CD4-positive, alpha-beta memory T cell (primary cell): ENCODE measurements around the gene ANKS6. TPM values are rescaled to one million over a fixed set of nuclear protein-coding genes. Genes with fewer than 3 reads are reported as not detected.

Source experiments
- CTCF ChIA-PET: fragments of 350-600 bp; sonication (Branson Sonifier 250); formaldehyde crosslinking; loops from one replicate; lab custom pipeline; 2021; ENCODE audit warnings: inconsistent platforms; ENCODE audit not compliant: partially characterized antibody; lab: Charles Lee
- POLR2A ChIA-PET: fragments of 350-600 bp; sonication (Branson Sonifier 250); formaldehyde crosslinking; loops from one replicate; lab custom pipeline; 2021; ENCODE audit not compliant: partially characterized antibody; lab: Charles Lee
- DNase-seq, 5 donors: peaks; one replicate each; pipeline versions ENCODE4 v3.0.0 to v3.0.0-alpha.2; 2020 to 2022; ENCODE audit warnings: mixed read lengths in 1 of 5
- H3K27ac ChIP-seq: one replicate; pipeline ENCODE4 v1.7.0; 2013; ENCODE audit warnings: low read depth, low read length
- H3K27me3 ChIP-seq: 2 replicates; pipeline ENCODE4 v1.7.0; 2013; ENCODE audit warnings: mild to moderate bottlenecking, low read length, moderate library complexity; ENCODE audit not compliant: insufficient read depth
- H3K36me3 ChIP-seq: 2 replicates; pipeline ENCODE4 v1.7.0; 2013; ENCODE audit warnings: mild to moderate bottlenecking, low read length, moderate library complexity; ENCODE audit not compliant: insufficient read depth
- H3K4me1 ChIP-seq: 2 replicates; pipeline ENCODE4 v1.7.0; 2013; ENCODE audit warnings: mild to moderate bottlenecking, low read length, moderate library complexity; ENCODE audit not compliant: insufficient read depth
- H3K4me3 ChIP-seq, 2 donors: one replicate each; pipeline ENCODE4 v1.7.0; 2013; ENCODE audit warnings: low read length in 2 of 2, mild to moderate bottlenecking in 1 of 2
- H3K9me3 ChIP-seq, 2 donors: one replicate each; pipeline ENCODE4 v1.7.0; 2013; ENCODE audit warnings: low read length in 2 of 2, control low read depth in 1 of 2; ENCODE audit not compliant: control insufficient read depth in 1 of 2
- H3K27ac Mint-ChIP-seq, 7 donors: one replicate each; pipeline ENCODE4 v1.8.0; 2020 to 2021; ENCODE audit warnings: mixed read lengths in 7 of 7, mild to moderate bottlenecking in 6 of 7, inconsistent platforms in 3 of 7, moderate library complexity in 3 of 7
- H3K27me3 Mint-ChIP-seq, 2 donors: one replicate each; pipeline ENCODE4 v1.8.0; 2020 to 2021; ENCODE audit warnings: mixed read lengths in 2 of 2
- H3K36me3 Mint-ChIP-seq, 2 donors: one replicate each; pipeline ENCODE4 v1.8.0; 2020 to 2021; ENCODE audit warnings: mixed read lengths in 2 of 2, inconsistent platforms in 1 of 2, mild to moderate bottlenecking in 1 of 2
- H3K4me1 Mint-ChIP-seq, 4 donors: one replicate each; pipeline ENCODE4 v1.8.0; 2020 to 2021; ENCODE audit warnings: mixed read lengths in 4 of 4, mild to moderate bottlenecking in 1 of 4
- H3K4me3 Mint-ChIP-seq, 8 donors: one replicate each; pipeline ENCODE4 v1.8.0; 2020 to 2021; ENCODE audit warnings: mixed read lengths in 8 of 8, mild to moderate bottlenecking in 7 of 8, moderate library complexity in 6 of 8, inconsistent platforms in 3 of 8
- H3K9me3 Mint-ChIP-seq, 8 donors: one replicate each; pipeline ENCODE4 v1.8.0; 2020 to 2021; ENCODE audit warnings: mixed read lengths in 8 of 8, mild to moderate bottlenecking in 5 of 8, inconsistent platforms in 3 of 8, moderate library complexity in 1 of 8
- intact Hi-C: fragments of 100-400 bp; cut with micrococcal nuclease; formaldehyde crosslinking; loops from one replicate; pipeline ENCODE4 v1.15.1; 2023
- polyA plus RNA-seq, 2 donors: library from polyadenylated mRNA; unstranded; fragments of 300-500 nt; fragmentation: Illumina TruSeq; gene quantifications; one replicate each; pipeline ENCODE4 v1.2.3, GENCODE V29; 2021
- total RNA-seq, 2 experiments: library from RNA; stranded (reverse); gene quantifications; one replicate each; pipeline ENCODE4 v1.2.3, GENCODE V29; 2021

Gene ANKS6
- 10 to 100 TPM; 10.1 to 12.2 TPM for total RNA-seq
- 1 to 10 TPM; 2.5 to 9.2 TPM for polyA plus RNA-seq

GRCh38 chr9:98796364-98797101 lies at the start of gene ANKS6:
TSS of gene ANKS6 (minus strand) at chr9:98796555. CDS start at chr9:98796491, 64 bp downstream.
- H3K27ac ChIP-seq: peak within 1 kb of the TSS; percentile 43
- Mint-ChIP-seq H3K9me3 (peaks cover 0 to 13% (median 8%) of the 10 kb centered on the region in 8 donors), H3K27me3 (peaks cover 0 to under 1% of the 10 kb centered on the region in 2 donors), H3K27ac (peak within 1 kb of the TSS; percentile 43 to 84 (median 79)), H3K4me3 (peak within 1 kb of the TSS; percentile 84 to 91 (median 89)), H3K4me1 (peaks cover 23 to 48% (median 31%) of the 10 kb centered on the region in 4 donors), H3K36me3 (no peaks in the 10 kb centered on the region)
- peak within 1 kb of the TSS; percentile 42 to 67 for H3K4me3 ChIP-seq
- intact Hi-C loops: loop anchor here (1.0 to 10.0 kb wide), 4 partner anchors 12 to 1638 kb away; partner anchors contain the start of genes NR4A3 and XPA
- peak; percentile 63 to 88 (median 83) for DNase-seq
- no peaks in the 10 kb centered on the region for H3K9me3 ChIP-seq
- ChIA-PET POLR2A (interaction anchor here (3.5 kb wide), 1 partner anchor 11 kb away, joined by 23 read pairs; the partner anchor contains the start of gene GALNT12), CTCF (interaction anchor here (0.9 to 1.6 kb wide), 4 partner anchors 8 to 449 kb away, joined by 3 to 12 read pairs (median 4); partner anchors contain the start of gene GALNT12)
- H3K27me3 ChIP-seq: no peaks in the 10 kb centered on the region
- peaks cover 17% of the 10 kb centered on the region for H3K4me1 ChIP-seq
- H3K36me3 ChIP-seq: no peaks in the 10 kb centered on the region

GRCh38 chr9:98846081-98846480 lies 49.7 kb upstream of the ANKS6 start:
- peaks cover 8 to 22% of the 10 kb centered on the region in 2 donors for H3K36me3 Mint-ChIP-seq
- Histone ChIP-seq H3K4me1 (no peaks in the 10 kb centered on the region), H3K27me3 (no peaks in the 10 kb centered on the region), H3K4me3 (no peak overlapping the region), H3K9me3 (no peaks in the 10 kb centered on the region), H3K36me3 (no peaks in the 10 kb centered on the region), H3K27ac (no peak overlapping the region)
- no peak overlapping the region for H3K4me3 Mint-ChIP-seq
- CTCF ChIA-PET: interaction anchor here (3.5 kb wide), 1 partner anchor 15 kb away, joined by 13 read pairs; no protein-coding TSS in a partner anchor
- intact Hi-C loops: no loop called here
- H3K9me3 Mint-ChIP-seq: no peaks in the 10 kb centered on the region
- H3K27me3 Mint-ChIP-seq: no peaks in the 10 kb centered on the region
- H3K27ac Mint-ChIP-seq: no peak overlapping the region
- H3K4me1 Mint-ChIP-seq: peaks cover 0 to 5% (median 2%) of the 10 kb centered on the region in 4 donors
- no peak for DNase-seq
- POLR2A ChIA-PET: no interaction called here

- POLR2A ChIA-PET: no interaction called here
- Histone ChIP-seq H3K4me3 (no peak overlapping the region), H3K4me1 (no peaks in the 10 kb centered on the region), H3K27me3 (no peaks in the 10 kb centered on the region), H3K27ac (no peak overlapping the region), H3K9me3 (no peaks in the 10 kb centered on the region), H3K36me3 (peaks cover 10% of the 10 kb centered on the region)
- H3K27ac Mint-ChIP-seq: no peak overlapping the region
- intact Hi-C loops: no loop called here
- H3K9me3 Mint-ChIP-seq: no peaks in the 10 kb centered on the region
- CTCF ChIA-PET: interaction anchor here (1.2 kb wide), 1 partner anchor 136 kb away, joined by 3 read pairs; no protein-coding TSS in a partner anchor
- H3K4me1 Mint-ChIP-seq: no peaks in the 10 kb centered on the region
- peaks cover 26 to 38% of the 10 kb centered on the region in 2 donors for H3K36me3 Mint-ChIP-seq
- no peak for DNase-seq
- H3K4me3 Mint-ChIP-seq: no peak overlapping the region
- H3K27me3 Mint-ChIP-seq: no peaks in the 10 kb centered on the region
Measured at GRCh38 chr9:98842510-98842909, 46.2 kb upstream of the ANKS6 start.

GRCh38 chr9:98839724-98840123 lies 43.4 kb upstream of the ANKS6 start:
- Histone ChIP-seq H3K4me3 (no peak overlapping the region), H3K36me3 (peaks cover 13% of the 10 kb centered on the region), H3K9me3 (no peaks in the 10 kb centered on the region), H3K27ac (no peak overlapping the region), H3K27me3 (no peaks in the 10 kb centered on the region), H3K4me1 (no peaks in the 10 kb centered on the region)
- no peaks in the 10 kb centered on the region for H3K4me1 Mint-ChIP-seq
- intact Hi-C loops: no loop called here
- ChIA-PET POLR2A (no interaction called here), CTCF (interaction anchor here (2.2 kb wide), 1 partner anchor 9 kb away, joined by 11 read pairs; no protein-coding TSS in a partner anchor)
- H3K4me3 Mint-ChIP-seq: no peak overlapping the region
- no peak for DNase-seq
- no peak overlapping the region for H3K27ac Mint-ChIP-seq
- H3K9me3 Mint-ChIP-seq: no peaks in the 10 kb centered on the region
- H3K36me3 Mint-ChIP-seq: peaks cover 43 to 49% of the 10 kb centered on the region in 2 donors
- H3K27me3 Mint-ChIP-seq: no peaks in the 10 kb centered on the region

GRCh38 chr9:98838868-98839565 lies 42.7 kb upstream of the ANKS6 start:
- DNase-seq: no peak
- intact Hi-C loops: no loop called here
- H3K36me3 Mint-ChIP-seq: peaks cover 46% of the 10 kb centered on the region in 2 donors

GRCh38 chr9:98838155-98838867 lies 42.0 kb upstream of the ANKS6 start:
- no peak overlapping the region for H3K27ac ChIP-seq
- Mint-ChIP-seq H3K4me3 (no peak overlapping the region), H3K9me3 (no peaks in the 10 kb centered on the region), H3K27ac (peak overlapping the region in 1 of 7 donors; percentile 77), H3K36me3 (peaks cover 46% of the 10 kb centered on the region in 2 donors), H3K4me1 (no peaks in the 10 kb centered on the region), H3K27me3 (no peaks in the 10 kb centered on the region)
- no peaks in the 10 kb centered on the region for H3K4me1 ChIP-seq
- H3K9me3 ChIP-seq: no peaks in the 10 kb centered on the region
- ChIA-PET CTCF (interaction anchor here (0.9 to 2.2 kb wide), 2 partner anchors 10 kb away, joined by 6 to 11 read pairs; no protein-coding TSS in a partner anchor), POLR2A (no interaction called here)
- H3K27me3 ChIP-seq: no peaks in the 10 kb centered on the region
- H3K36me3 ChIP-seq: peaks cover 13% of the 10 kb centered on the region
- DNase-seq: no peak
- intact Hi-C loops: no loop called here
- no peak overlapping the region for H3K4me3 ChIP-seq

More at GRCh38 chr9:98838868-98839565, 42.7 kb upstream of the ANKS6 start:
- no peaks in the 10 kb centered on the region for H3K9me3 ChIP-seq
- H3K4me1 ChIP-seq: no peaks in the 10 kb centered on the region
- H3K4me1 Mint-ChIP-seq: no peaks in the 10 kb centered on the region
- ChIA-PET POLR2A (no interaction called here), CTCF (interaction anchor here (2.2 kb wide), 1 partner anchor 10 kb away, joined by 11 read pairs; no protein-coding TSS in a partner anchor)
- H3K9me3 Mint-ChIP-seq: no peaks in the 10 kb centered on the region
- no peak overlapping the region for H3K27ac ChIP-seq
- H3K4me3 Mint-ChIP-seq: no peak overlapping the region
- H3K27me3 ChIP-seq: no peaks in the 10 kb centered on the region
- no peak overlapping the region for H3K27ac Mint-ChIP-seq
- H3K27me3 Mint-ChIP-seq: no peaks in the 10 kb centered on the region
- peaks cover 13% of the 10 kb centered on the region for H3K36me3 ChIP-seq
- no peak overlapping the region for H3K4me3 ChIP-seq
